Sigmoid colon (tissue), 7 donors: ENCODE measurements around the gene GNAS. TPM values are rescaled to one million over a fixed set of nuclear protein-coding genes. Genes with fewer than 3 reads are reported as not detected.

Experiments used
- DNase-seq: peaks from one replicate; pipeline ENCODE4 v3.0.0-alpha.2; 2019
- H3K27ac ChIP-seq, 4 donors: fragments of 200-600 bp; sonication (generic); one replicate each; pipeline ENCODE4 v1.5.1; 2016 to 2019; ENCODE audit warnings: mild to moderate bottlenecking in 1 of 4
- H3K27me3 ChIP-seq, 3 donors: fragments of 200-600 bp; sonication (generic); one replicate each; pipeline ENCODE4 v1.5.1; 2019; ENCODE audit warnings: mild to moderate bottlenecking in 1 of 3
- H3K36me3 ChIP-seq, 4 donors: fragments of 200-600 bp; sonication (generic); one replicate each; pipeline ENCODE4 v1.5.1; 2016 to 2019
- H3K4me1 ChIP-seq, 4 donors: fragments of 200-600 bp; sonication (generic); one replicate each; pipeline ENCODE4 v1.5.1; 2017 to 2019
- H3K4me3 ChIP-seq, 4 donors: fragments of 200-600 bp; sonication (generic); one replicate each; pipeline ENCODE4 v1.5.1; 2017 to 2019; ENCODE audit warnings: mild to moderate bottlenecking in 2 of 4, moderate library complexity in 1 of 4
- H3K9me3 ChIP-seq, 4 donors: fragments of 200-600 bp in 3 of 4; sonication (generic) in 3 of 4; one replicate each; pipeline versions ENCODE4 v1.5.1 to v1.6.1; 2013 to 2019
- CTCF ChIP-seq, 4 experiments: fragments of 450-650 bp in 3 of 4; fragments of 200-600 bp in 1 of 4; IDR thresholded peaks; one replicate each; pipeline ENCODE4 v1.5.1; 2016 to 2019; ENCODE audit warnings: antibody characterized with exemption in 4 of 4, mild to moderate bottlenecking in 3 of 4, moderate library complexity in 2 of 4
- EP300 ChIP-seq, 4 donors: sonication (generic); formaldehyde crosslinking; IDR thresholded peaks; one replicate each; pipeline ENCODE4 v1.6.1; 2017; ENCODE audit warnings: antibody characterized with exemption in 4 of 4
- POLR2A ChIP-seq, 2 donors: fragments of 450-650 bp; IDR thresholded peaks; one replicate each; pipeline ENCODE4 v1.6.1; 2016; ENCODE audit warnings: antibody characterized with exemption in 2 of 2, mild to moderate bottlenecking in 2 of 2, moderate library complexity in 2 of 2
- POLR2AphosphoS5 ChIP-seq, 4 donors: sonication (generic); formaldehyde crosslinking; IDR thresholded peaks; one replicate each; pipeline ENCODE4 v1.6.1; 2017; ENCODE audit warnings: antibody characterized with exemption in 4 of 4
- WGBS, 2 donors: extraction: QIAGEN DNeasy Blood & Tissue Kit; methylation state at CpG; one replicate each; pipeline ENCODE4 v1.1.7; 2013; 5-methylcytosine and 5-hydroxymethylcytosine counted together
- intact Hi-C: fragments of 100-400 bp; cut with DNase I; formaldehyde crosslinking; loops from one replicate; pipeline ENCODE4 v1.15.1; 2023
- polyA plus RNA-seq, 3 donors: library from polyadenylated mRNA; stranded (reverse); fragments of 200-250 nt; gene quantifications; one replicate each; pipeline ENCODE4 v1.2.3, GENCODE V29; 2013
- total RNA-seq, 4 donors: library from RNA; depleted of rRNA; stranded (reverse); fragments of >200 nt; gene quantifications; one replicate each; pipeline ENCODE4 v1.1.0, GENCODE V29; 2016
- donor health status: healthy with polysubstance abuse.
- donor health status: Bipolar disorder and iron deficiency.
- donor health status: healthy.

The GNAS gene
- total and polyA plus RNA-seq, 7 donors: 449 to 808 (median 535) TPM

GRCh38 chr20:58863044-58863790 is 10.7 kb downstream of the GNAS start:
- Histone ChIP-seq H3K4me3 (no peak overlapping the region), H3K4me1 (no peaks in the 10 kb centered on the region), H3K36me3 (no peaks in the 10 kb centered on the region), H3K27me3 (no peaks in the 10 kb centered on the region), H3K9me3 (no peaks in the 10 kb centered on the region), H3K27ac (no peak overlapping the region)
- intact Hi-C loops: loop anchor here (10.0 kb wide), 1 partner anchor 208 kb away; the partner anchor contains the start of gene STX16
- 80 to 87% methylated on average over 7 of the region's 7 CpGs for WGBS, 2 donors
- TF ChIP-seq POLR2A (IDR thresholded peaks at IDR 0.05): no peak
- TF ChIP-seq CTCF (IDR thresholded peaks at IDR 0.05): no peak
- TF ChIP-seq EP300 (IDR thresholded peaks at IDR 0.05): no peak
- no peak for TF ChIP-seq POLR2AphosphoS5 (IDR thresholded peaks at IDR 0.05)
- no peak for DNase-seq

- WGBS, 2 donors: 50 to 56% methylated on average over 2 of the region's 2 CpGs
- no peak overlapping the region for H3K27ac ChIP-seq
- intact Hi-C loops: loop anchor here (10.0 kb wide), 1 partner anchor 210 kb away; the partner anchor contains the start of gene STX16
Measured at GRCh38 chr20:58864346-58864745, 11.8 kb downstream of the GNAS start.

GRCh38 chr20:58865843-58866242 is 13.3 kb downstream of the GNAS start:
- H3K27me3 ChIP-seq: no peaks in the 10 kb centered on the region
- DNase-seq: no peak
- H3K4me1 ChIP-seq: no peaks in the 10 kb centered on the region
- intact Hi-C loops: loop anchor here (10.0 kb wide), 1 partner anchor 211 kb away; the partner anchor contains the start of gene STX16
- WGBS, 2 donors: 94% methylated on average over 2 of the region's 2 CpGs
- H3K27ac ChIP-seq: no peak overlapping the region
- H3K4me3 ChIP-seq: no peak overlapping the region
- TF ChIP-seq POLR2AphosphoS5 (IDR thresholded peaks at IDR 0.05) (no peak), EP300 (IDR thresholded peaks at IDR 0.05) (no peak), CTCF (IDR thresholded peaks at IDR 0.05) (no peak), POLR2A (IDR thresholded peaks at IDR 0.05) (no peak)
- H3K36me3 ChIP-seq: no peaks in the 10 kb centered on the region
- no peaks in the 10 kb centered on the region for H3K9me3 ChIP-seq

More at GRCh38 chr20:58864346-58864745, 11.8 kb downstream of the GNAS start:
- Histone ChIP-seq H3K36me3 (no peaks in the 10 kb centered on the region), H3K9me3 (no peaks in the 10 kb centered on the region), H3K4me1 (no peaks in the 10 kb centered on the region), H3K27me3 (no peaks in the 10 kb centered on the region), H3K4me3 (no peak overlapping the region)
- no peak for DNase-seq
- TF ChIP-seq CTCF (IDR thresholded peaks at IDR 0.05) (no peak), EP300 (IDR thresholded peaks at IDR 0.05) (no peak), POLR2A (IDR thresholded peaks at IDR 0.05) (no peak), POLR2AphosphoS5 (IDR thresholded peaks at IDR 0.05) (no peak)

GRCh38 chr20:58867211-58867610 is 14.7 kb downstream of the GNAS start:
- H3K4me3 ChIP-seq: no peak overlapping the region
- no peak overlapping the region for H3K27ac ChIP-seq
- WGBS, 2 donors: 73 to 80% methylated on average over 5 of the region's 5 CpGs
- H3K36me3 ChIP-seq: no peaks in the 10 kb centered on the region
- no peaks in the 10 kb centered on the region for H3K9me3 ChIP-seq
- TF ChIP-seq POLR2AphosphoS5 (IDR thresholded peaks at IDR 0.05): peak in 1 of 4 donors; percentile 5
- no peak for TF ChIP-seq EP300 (IDR thresholded peaks at IDR 0.05)
- intact Hi-C loops: loop anchor here (10.0 kb wide), 1 partner anchor 212 kb away; the partner anchor contains the start of gene STX16
- no peaks in the 10 kb centered on the region for H3K27me3 ChIP-seq
- no peak for DNase-seq
- no peaks in the 10 kb centered on the region for H3K4me1 ChIP-seq

- DNase-seq: no peak
- no peaks in the 10 kb centered on the region for H3K27me3 ChIP-seq
- no peak overlapping the region for H3K4me3 ChIP-seq
- H3K36me3 ChIP-seq: no peaks in the 10 kb centered on the region
- WGBS, 2 donors: 58 to 71% methylated on average over 14 of the region's 14 CpGs
- H3K27ac ChIP-seq: no peak overlapping the region
- H3K4me1 ChIP-seq: no peaks in the 10 kb centered on the region
- TF ChIP-seq EP300 (IDR thresholded peaks at IDR 0.05) (no peak), POLR2A (IDR thresholded peaks at IDR 0.05) (no peak), CTCF (IDR thresholded peaks at IDR 0.05) (no peak), POLR2AphosphoS5 (IDR thresholded peaks at IDR 0.05) (no peak)
- no peaks in the 10 kb centered on the region for H3K9me3 ChIP-seq
- intact Hi-C loops: loop anchor here (10.0 kb wide), 1 partner anchor 214 kb away; the partner anchor contains the start of gene STX16
Measured at GRCh38 chr20:58868795-58869194, 16.3 kb downstream of the GNAS start.
